DLD1 (cell line): ENCODE measurements around the gene TST.

ENCODE experiments used
- in situ Hi-C: cut with HindIII; loops from 2 replicates; pipeline ENCODE4 v1.10.0; 2017; ENCODE audit warnings: low sequenced_read_pairs

TST gene

GRCh38 chr22:37054600-37055365 lies 35.5 kb upstream of the TST start:
- in situ Hi-C loops: loop anchor here (10.0 kb wide), 1 partner anchor 130 kb away; the partner anchor contains the start of gene C1QTNF6

- in situ Hi-C loops: loop anchor here (10.0 kb wide), 1 partner anchor 131 kb away; the partner anchor contains the start of gene C1QTNF6
Measured at GRCh38 chr22:37054056-37054395, 34.8 kb upstream of the TST start.

GRCh38 chr22:37053310-37054055 lies 34.2 kb upstream of the TST start:
- in situ Hi-C loops: loop anchor here (10.0 kb wide), 1 partner anchor 131 kb away; the partner anchor contains the start of gene C1QTNF6

DNA sequence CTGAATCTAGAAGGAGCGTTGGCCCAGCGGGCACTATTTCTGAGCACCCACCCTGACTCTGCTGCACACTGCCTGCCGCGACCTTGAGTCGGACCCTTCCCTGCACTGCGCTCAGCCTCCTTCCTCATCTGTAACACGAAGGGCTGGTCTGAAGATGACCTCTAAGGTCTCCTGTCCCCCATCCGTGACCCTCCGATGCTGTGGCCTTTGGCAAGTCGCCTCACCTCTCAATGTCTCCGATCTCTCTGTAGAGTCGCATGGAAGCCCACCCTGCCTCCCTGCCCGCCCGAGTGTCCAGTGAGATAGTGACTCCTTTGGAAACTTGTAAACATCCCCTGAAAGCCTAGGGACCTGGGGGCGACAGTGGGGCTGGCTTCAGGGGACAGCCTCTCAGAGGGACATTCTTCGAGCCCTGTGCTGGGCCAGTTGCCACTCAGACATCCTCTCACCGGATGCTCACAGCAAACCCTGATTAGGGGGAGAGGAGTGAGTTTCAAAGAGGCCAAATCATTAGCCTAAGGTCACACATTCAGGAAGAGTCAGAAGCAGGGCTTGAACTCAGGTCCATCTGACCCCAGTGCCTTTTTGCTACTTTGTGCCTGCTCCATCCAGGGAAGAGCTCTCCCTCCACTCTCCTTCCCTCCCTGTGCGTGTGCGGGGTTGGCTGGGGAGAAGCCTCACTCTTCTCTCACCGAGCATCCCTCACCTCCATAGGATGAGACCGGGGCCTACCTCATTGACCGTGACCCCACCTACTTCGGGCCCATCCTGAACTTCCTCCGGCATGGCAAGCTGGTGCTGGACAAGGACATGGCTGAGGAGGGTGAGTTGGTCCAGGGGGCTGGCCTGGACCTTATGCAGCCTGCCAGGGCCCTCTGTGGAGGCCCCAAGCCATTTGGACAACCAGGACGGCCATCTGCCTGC lies 33.4 kb upstream of the TST start:
- in situ Hi-C loops: loop anchor here (10.0 kb wide), 1 partner anchor 132 kb away; the partner anchor contains the start of gene C1QTNF6

GRCh38 chr22:37051391-37052385 lies 32.4 kb upstream of the TST start, which contains the start of gene KCTD17:
KCTD17 (plus strand) TSS chr22:37051742; CDS start chr22:37051761, 19 bp downstream.
- in situ Hi-C loops: loop anchor here (10.0 kb wide), 1 partner anchor 133 kb away; the partner anchor contains the start of gene C1QTNF6

GRCh38 chr22:37050913-37051312 lies 31.7 kb upstream of the TST start:
- in situ Hi-C loops: loop anchor here (10.0 kb wide), 1 partner anchor 134 kb away; the partner anchor contains the start of gene C1QTNF6

DNA sequence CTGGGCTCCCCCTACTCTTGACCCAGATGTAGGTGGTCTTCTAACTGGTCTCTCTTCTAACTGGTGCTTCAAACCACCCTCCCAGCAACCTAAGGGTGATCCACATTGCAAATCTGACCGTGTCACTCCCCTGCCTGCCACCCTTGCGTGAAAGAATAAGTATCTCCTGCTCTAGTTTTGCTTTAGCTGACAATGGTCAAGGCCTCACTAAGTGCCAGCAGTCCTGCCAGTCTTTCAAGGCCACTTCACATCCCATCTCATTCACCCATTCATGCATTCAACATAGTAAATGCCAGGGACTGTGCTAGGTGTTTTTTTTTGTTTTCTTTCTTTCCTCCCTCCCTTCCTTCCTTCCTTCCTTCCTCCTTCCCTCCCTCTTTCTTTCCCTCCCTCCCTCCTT lies 30.0 kb upstream of the TST start:
- in situ Hi-C loops: no loop called here

- in situ Hi-C loops: no loop called here
Measured at GRCh38 chr22:37048133-37048532, 28.9 kb upstream of the TST start.

DNA sequence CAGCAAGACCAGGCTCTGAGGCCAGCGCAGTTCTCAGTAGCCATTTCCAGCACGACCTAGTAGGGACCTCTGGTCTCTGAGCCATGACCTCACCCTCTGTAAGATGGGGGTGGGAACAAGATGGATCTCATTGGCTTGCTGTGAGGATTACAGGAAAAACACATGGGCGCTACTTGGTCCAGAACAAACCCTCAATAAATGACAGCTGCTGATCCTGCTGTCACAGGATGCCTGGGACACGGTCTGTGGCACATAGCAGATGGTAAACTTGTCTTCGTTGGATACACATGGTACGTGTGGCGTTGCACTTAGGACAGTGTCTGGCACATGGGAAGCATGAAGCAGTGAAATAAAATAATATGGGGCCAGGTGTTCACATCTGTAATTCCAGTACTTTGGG lies 27.8 kb upstream of the TST start:
- in situ Hi-C loops: no loop called here

DNA sequence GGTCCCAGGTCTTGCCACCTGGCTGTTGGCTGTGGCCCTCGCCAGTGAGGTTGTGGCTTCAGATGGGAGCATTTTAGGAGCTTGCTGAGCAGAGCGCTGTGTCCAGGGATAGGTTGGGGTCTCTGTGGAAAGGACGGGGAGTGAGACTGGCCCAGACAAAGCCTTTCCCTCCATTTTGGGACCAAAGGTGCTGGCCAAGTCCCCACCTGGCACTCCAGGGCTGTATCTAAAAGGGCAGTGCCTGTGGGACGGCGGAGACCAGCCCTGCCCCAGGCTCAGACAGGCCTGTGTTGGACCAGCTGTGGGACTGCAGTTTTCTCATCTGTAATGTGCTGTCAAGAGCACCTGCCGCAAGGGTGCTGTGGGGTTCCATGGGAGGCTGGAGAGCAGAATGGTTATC lies 27.3 kb upstream of the TST start:
- in situ Hi-C loops: no loop called here

DNA sequence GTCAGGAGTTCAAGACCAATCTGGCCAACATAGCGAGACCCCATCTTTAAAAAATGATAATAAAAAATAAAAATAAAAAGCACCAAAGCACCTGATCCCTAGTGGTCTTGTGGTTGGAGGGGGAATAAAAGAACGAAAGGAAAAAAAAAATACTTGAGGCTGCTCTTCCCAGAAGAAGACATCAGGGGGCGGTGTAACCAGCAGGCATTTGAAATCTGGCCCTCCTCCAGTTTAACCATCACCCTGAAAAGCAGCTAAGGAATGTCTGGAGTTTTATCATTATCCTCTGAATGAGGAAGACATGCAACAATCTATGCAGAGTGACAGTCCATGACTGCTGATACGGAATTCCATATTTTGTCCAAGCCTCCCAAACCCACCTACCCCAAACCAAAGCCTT lies 26.7 kb upstream of the TST start:
- in situ Hi-C loops: no loop called here

DNA sequence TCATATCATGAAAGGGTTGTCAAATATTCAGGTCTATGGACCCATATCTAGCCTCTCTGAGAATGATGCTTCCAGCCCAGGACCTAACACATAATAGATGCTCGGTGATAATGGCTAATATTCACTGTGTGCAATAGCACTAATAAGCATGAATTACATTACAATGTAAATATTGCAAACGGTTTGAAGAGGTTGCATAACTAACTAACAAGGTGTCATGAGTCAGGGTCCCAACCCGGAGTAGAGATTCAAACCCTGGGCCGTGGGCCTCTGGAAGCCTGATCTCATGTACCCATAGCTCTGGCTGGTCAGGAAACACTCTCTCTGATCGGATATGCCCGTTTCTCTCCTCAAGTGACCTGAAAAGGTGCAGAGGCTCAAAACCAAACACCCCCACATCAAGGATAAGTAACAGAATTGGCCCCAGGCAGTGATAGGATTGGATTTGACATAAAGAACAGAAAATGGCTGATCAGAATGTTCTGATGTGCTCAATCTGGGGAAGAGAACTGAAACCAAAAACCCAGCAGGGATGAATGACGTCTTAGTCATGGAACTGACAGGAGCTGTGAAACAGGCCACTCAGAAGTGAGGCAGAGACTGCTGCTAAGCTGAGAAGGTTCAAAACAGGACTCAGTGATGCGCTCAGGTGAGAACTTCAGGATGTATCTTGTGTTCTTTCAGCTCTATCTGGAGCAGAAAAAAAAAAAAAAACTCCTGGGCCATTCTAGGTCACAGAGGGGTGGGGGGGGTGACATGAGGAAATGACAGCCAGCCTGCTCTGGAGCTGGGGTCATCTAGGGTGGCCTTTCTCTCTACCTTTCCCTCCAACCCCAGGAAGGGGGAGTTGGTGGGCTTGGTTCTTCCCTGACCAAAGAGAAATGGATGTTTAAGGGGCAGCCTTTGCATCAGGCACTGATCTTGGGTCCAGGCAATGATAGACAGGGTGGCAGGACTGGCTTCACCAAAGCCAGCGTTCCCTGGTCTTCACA lies 25.7 kb upstream of the TST start:
- in situ Hi-C loops: no loop called here

- in situ Hi-C loops: no loop called here
Measured at GRCh38 chr22:37043828-37044538, 24.7 kb upstream of the TST start.

GRCh38 chr22:37043209-37043827 lies 24.1 kb upstream of the TST start:
- in situ Hi-C loops: no loop called here

DNA sequence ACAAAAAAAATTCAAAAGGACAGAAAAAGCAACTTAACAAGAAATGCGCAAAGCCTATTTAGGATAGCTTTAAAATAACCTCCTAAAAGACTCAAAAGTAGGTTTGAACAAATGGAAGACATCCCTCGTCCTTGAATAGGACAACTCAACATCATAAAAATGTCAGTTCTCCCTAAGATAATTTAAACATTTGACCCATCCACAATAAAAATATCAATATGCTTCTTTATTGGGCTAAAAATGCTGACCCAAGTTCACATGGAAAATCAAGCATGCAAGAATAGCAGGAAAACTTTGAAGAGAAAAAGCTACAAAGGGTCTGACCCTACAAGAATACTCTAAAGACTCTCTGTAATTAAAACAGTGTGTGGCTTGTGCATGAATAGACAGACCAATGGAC lies 20.2 kb upstream of the TST start:
- in situ Hi-C loops: loop anchor here (10.0 kb wide), 1 partner anchor 225 kb away; no protein-coding TSS in a partner anchor

GRCh38 chr22:37037669-37038068 lies 18.4 kb upstream of the TST start:
- in situ Hi-C loops: loop anchor here (10.0 kb wide), 1 partner anchor 227 kb away; no protein-coding TSS in a partner anchor
